GM23338 (cell line): ENCODE data around the gene TPD52L2. TPM values are rescaled to one million over a fixed set of nuclear protein-coding genes. Genes with fewer than 3 reads are reported as not detected.

Experiments
- ATAC-seq: fragments of 200-7000 bp; cut with Tn5 transposase; 3 replicates; pipeline ENCODE4 v1.9.1; 2020
- DNase-seq: peaks from one replicate; pipeline ENCODE4 v3.0.0-alpha.2; 2015; ENCODE audit warnings: low spot score
- H2AFZ ChIP-seq: fragments of 200-600 bp; sonication (generic); 2 replicates; pipeline ENCODE4 v1.8.0; 2016; ENCODE audit warnings: antibody characterized with exemption, mild to moderate bottlenecking, moderate library complexity
- H3F3A ChIP-seq: fragments of 200-600 bp; sonication (generic); replicated peaks from 2 replicates; pipeline ENCODE4 v1.8.0; 2017; ENCODE audit warnings: antibody characterized with exemption, mixed run types, low read depth
- H3K27ac ChIP-seq: fragments of 200-600 bp; sonication (generic); 2 replicates; pipeline ENCODE4 v1.6.1; 2016; ENCODE audit warnings: low read depth
- H3K27me3 ChIP-seq: fragments of 200-600 bp; sonication (generic); 2 replicates; pipeline ENCODE4 v1.8.0; 2016; ENCODE audit warnings: mild to moderate bottlenecking, mixed run types, moderate library complexity; ENCODE audit not compliant: insufficient read depth
- H3K36me3 ChIP-seq: fragments of 200-600 bp; sonication (generic); 2 replicates; pipeline ENCODE4 v1.8.0; 2016; ENCODE audit warnings: mild to moderate bottlenecking; ENCODE audit not compliant: insufficient read depth
- H3K4me1 ChIP-seq: fragments of 200-600 bp; sonication (generic); 2 replicates; pipeline ENCODE4 v1.8.0; 2016; ENCODE audit warnings: mild to moderate bottlenecking, moderate library complexity; ENCODE audit not compliant: insufficient read depth
- H3K4me2 ChIP-seq: fragments of 200-600 bp; sonication (generic); 2 replicates; pipeline ENCODE4 v1.7.1; 2017; ENCODE audit warnings: mixed run types
- H3K4me3 ChIP-seq: fragments of 200-600 bp; sonication (generic); 2 replicates; pipeline ENCODE4 v1.6.1; 2016; ENCODE audit warnings: mixed run types
- H3K79me2 ChIP-seq: fragments of 200-600 bp; sonication (generic); replicated peaks from 2 replicates; pipeline ENCODE4 v1.8.0; 2017; ENCODE audit warnings: mild to moderate bottlenecking; ENCODE audit not compliant: insufficient read depth
- H3K9me2 ChIP-seq: fragments of 200-600 bp; sonication (generic); 2 replicates; pipeline ENCODE4 v1.8.0; 2017; ENCODE audit not compliant: insufficient read depth
- H4K20me1 ChIP-seq: fragments of 200-600 bp; sonication (generic); replicated peaks from 2 replicates; pipeline ENCODE4 v1.8.0; 2017; ENCODE audit warnings: mild to moderate bottlenecking; ENCODE audit not compliant: insufficient read depth
- H3K27ac Mint-ChIP-seq: 2 replicates; pipeline ENCODE4 v1.8.0; 2020; ENCODE audit warnings: inconsistent platforms, mild to moderate bottlenecking, moderate library complexity, mixed read lengths
- H3K27me3 Mint-ChIP-seq: 3 replicates; pipeline ENCODE4 v1.8.0; 2022; ENCODE audit warnings: low read depth, mild to moderate bottlenecking, moderate library complexity, mixed read lengths, inconsistent platforms; ENCODE audit not compliant: insufficient read depth, poor library complexity
- H3K36me3 Mint-ChIP-seq: 3 replicates; pipeline ENCODE4 v1.8.0; 2021; ENCODE audit warnings: low read depth, mild to moderate bottlenecking, inconsistent platforms, moderate library complexity, mixed read lengths
- H3K4me1 Mint-ChIP-seq: 3 replicates; pipeline ENCODE4 v1.8.0; 2020; ENCODE audit warnings: mild to moderate bottlenecking, inconsistent platforms, mixed read lengths
- H3K4me3 Mint-ChIP-seq: 3 replicates; pipeline ENCODE4 v1.8.0; 2021; ENCODE audit warnings: moderate library complexity, mild to moderate bottlenecking, inconsistent platforms, mixed read lengths
- H3K9me3 Mint-ChIP-seq: 3 replicates; pipeline ENCODE4 v1.8.0; 2020; ENCODE audit warnings: moderate library complexity, mild to moderate bottlenecking, inconsistent platforms, mixed read lengths
- CREB1 ChIP-seq: fragments of 250-450 bp; sonication (Bioruptor Pico); IDR thresholded peaks from 2 replicates; pipeline ENCODE4 v1.5.0; 2020; ENCODE audit warnings: low read depth, mild to moderate bottlenecking, moderate library complexity
- CTCF ChIP-seq, 2 experiments: fragments of 200-600 bp in 1 of 2; sonication (generic) in 1 of 2; conservative IDR thresholded peaks; 2 replicates each; pipeline versions ENCODE4 v1.5.1 to v1.6.1; 2016 to 2017; ENCODE audit warnings: antibody characterized with exemption in 2 of 2, low read depth in 2 of 2, mild to moderate bottlenecking in 2 of 2, moderate library complexity in 1 of 2
- EZH2 ChIP-seq: fragments of 200-600 bp; sonication (generic); IDR thresholded peaks from one replicate; pipeline ENCODE4 v1.8.0; 2017; ENCODE audit warnings: antibody characterized with exemption, mild to moderate bottlenecking, low read depth; ENCODE audit not compliant: unreplicated experiment
- JUNB ChIP-seq: IDR thresholded peaks from one replicate; pipeline ENCODE4 v1.6.1; 2016; ENCODE audit warnings: antibody characterized with exemption; ENCODE audit not compliant: unreplicated experiment
- NANOG ChIP-seq: IDR thresholded peaks from 2 replicates; pipeline ENCODE4 v1.6.1; 2016; ENCODE audit warnings: antibody characterized with exemption, borderline replicate concordance
- POLR2AphosphoS5 ChIP-seq: IDR thresholded peaks from 2 replicates; pipeline ENCODE4 v1.6.1; 2016; ENCODE audit warnings: antibody characterized with exemption, low read depth
- STAT1 ChIP-seq: IDR thresholded peaks from one replicate; pipeline ENCODE4 v1.6.1; 2016; ENCODE audit warnings: antibody characterized with exemption; ENCODE audit not compliant: unreplicated experiment
- ZNF114 ChIP-seq: fragments of 250-450 bp; sonication (Bioruptor Pico); IDR thresholded peaks from 2 replicates; pipeline ENCODE4 v1.5.0; 2020; ENCODE audit warnings: mild to moderate bottlenecking, moderate library complexity
- ZNF331 ChIP-seq: fragments of 250-450 bp; sonication (Bioruptor Pico); IDR thresholded peaks from 2 replicates; pipeline ENCODE4 v1.5.0; 2020; ENCODE audit warnings: low read depth, mild to moderate bottlenecking, moderate library complexity
- polyA plus RNA-seq: library from polyadenylated mRNA; unstranded; fragments of >200 nt; fragmentation: Nextera tagmentation; extraction: Ambion mirVana; gene quantifications from 2 replicates; pipeline ENCODE4 v1.2.1, GENCODE V29; 2016
- total RNA-seq: library from RNA; depleted of rRNA; stranded (reverse); fragments of >200 nt; shearing (Covaris generic); gene quantifications from 2 replicates; pipeline ENCODE4 v1.2.3, GENCODE V29; 2014
- TF ChIP-seq, protein P1 (sequence below): IDR thresholded peaks from 2 replicates; pipeline ENCODE4 v1.6.1; 2016; ENCODE audit warnings: antibody characterized with exemption
- TF ChIP-seq, protein P2 (sequence below): fragments of 250-450 bp; sonication (Bioruptor Pico); IDR thresholded peaks from 2 replicates; pipeline ENCODE4 v1.5.0; 2020; ENCODE audit warnings: mild to moderate bottlenecking, moderate library complexity
- TF ChIP-seq, protein P3 (sequence below): IDR thresholded peaks from one replicate; pipeline ENCODE4 v1.6.1; 2018; ENCODE audit warnings: antibody characterized with exemption; ENCODE audit not compliant: unreplicated experiment

TPD52L2 gene
- total and polyA plus RNA-seq, 2 experiments from 2014 or later: 40.2 to 103 TPM

DNA sequence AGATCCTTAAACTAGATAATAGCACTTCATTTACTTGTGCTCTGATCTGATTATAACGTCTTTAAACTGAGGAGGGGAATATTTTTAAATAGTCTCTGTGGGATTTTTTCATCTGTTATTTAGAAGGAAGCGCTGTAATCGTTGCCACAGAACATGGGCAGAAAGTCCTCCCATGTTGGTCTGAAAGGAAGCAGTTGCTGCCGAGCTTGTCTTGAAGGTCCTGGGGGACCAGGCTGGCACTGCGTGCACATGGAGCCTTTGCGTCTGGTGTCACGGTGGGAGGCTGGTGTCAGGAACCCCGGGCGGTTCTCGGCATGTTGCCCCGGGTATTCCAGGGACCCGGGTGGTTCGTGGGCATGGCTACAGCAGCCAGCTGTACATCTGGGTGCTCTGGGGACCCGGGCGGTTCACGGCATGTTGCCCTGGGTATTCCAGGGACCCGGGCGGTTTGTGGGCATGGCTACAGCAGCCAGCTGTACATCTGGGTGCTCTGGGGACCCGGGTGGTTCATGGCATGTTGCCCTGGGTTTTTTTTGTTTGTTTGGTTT is 11.5 kb downstream of the TPD52L2 start (continued):
- TF ChIP-seq ZNF114 (CRISPR knock-in tag) (no peak), CREB1 (CRISPR knock-in tag) (no peak), STAT1 (no peak), JUNB (no peak)
- TF ChIP-seq, protein P1, sequence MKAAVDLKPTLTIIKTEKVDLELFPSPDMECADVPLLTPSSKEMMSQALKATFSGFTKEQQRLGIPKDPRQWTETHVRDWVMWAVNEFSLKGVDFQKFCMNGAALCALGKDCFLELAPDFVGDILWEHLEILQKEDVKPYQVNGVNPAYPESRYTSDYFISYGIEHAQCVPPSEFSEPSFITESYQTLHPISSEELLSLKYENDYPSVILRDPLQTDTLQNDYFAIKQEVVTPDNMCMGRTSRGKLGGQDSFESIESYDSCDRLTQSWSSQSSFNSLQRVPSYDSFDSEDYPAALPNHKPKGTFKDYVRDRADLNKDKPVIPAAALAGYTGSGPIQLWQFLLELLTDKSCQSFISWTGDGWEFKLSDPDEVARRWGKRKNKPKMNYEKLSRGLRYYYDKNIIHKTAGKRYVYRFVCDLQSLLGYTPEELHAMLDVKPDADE: no peak
- TF ChIP-seq, protein P2, sequence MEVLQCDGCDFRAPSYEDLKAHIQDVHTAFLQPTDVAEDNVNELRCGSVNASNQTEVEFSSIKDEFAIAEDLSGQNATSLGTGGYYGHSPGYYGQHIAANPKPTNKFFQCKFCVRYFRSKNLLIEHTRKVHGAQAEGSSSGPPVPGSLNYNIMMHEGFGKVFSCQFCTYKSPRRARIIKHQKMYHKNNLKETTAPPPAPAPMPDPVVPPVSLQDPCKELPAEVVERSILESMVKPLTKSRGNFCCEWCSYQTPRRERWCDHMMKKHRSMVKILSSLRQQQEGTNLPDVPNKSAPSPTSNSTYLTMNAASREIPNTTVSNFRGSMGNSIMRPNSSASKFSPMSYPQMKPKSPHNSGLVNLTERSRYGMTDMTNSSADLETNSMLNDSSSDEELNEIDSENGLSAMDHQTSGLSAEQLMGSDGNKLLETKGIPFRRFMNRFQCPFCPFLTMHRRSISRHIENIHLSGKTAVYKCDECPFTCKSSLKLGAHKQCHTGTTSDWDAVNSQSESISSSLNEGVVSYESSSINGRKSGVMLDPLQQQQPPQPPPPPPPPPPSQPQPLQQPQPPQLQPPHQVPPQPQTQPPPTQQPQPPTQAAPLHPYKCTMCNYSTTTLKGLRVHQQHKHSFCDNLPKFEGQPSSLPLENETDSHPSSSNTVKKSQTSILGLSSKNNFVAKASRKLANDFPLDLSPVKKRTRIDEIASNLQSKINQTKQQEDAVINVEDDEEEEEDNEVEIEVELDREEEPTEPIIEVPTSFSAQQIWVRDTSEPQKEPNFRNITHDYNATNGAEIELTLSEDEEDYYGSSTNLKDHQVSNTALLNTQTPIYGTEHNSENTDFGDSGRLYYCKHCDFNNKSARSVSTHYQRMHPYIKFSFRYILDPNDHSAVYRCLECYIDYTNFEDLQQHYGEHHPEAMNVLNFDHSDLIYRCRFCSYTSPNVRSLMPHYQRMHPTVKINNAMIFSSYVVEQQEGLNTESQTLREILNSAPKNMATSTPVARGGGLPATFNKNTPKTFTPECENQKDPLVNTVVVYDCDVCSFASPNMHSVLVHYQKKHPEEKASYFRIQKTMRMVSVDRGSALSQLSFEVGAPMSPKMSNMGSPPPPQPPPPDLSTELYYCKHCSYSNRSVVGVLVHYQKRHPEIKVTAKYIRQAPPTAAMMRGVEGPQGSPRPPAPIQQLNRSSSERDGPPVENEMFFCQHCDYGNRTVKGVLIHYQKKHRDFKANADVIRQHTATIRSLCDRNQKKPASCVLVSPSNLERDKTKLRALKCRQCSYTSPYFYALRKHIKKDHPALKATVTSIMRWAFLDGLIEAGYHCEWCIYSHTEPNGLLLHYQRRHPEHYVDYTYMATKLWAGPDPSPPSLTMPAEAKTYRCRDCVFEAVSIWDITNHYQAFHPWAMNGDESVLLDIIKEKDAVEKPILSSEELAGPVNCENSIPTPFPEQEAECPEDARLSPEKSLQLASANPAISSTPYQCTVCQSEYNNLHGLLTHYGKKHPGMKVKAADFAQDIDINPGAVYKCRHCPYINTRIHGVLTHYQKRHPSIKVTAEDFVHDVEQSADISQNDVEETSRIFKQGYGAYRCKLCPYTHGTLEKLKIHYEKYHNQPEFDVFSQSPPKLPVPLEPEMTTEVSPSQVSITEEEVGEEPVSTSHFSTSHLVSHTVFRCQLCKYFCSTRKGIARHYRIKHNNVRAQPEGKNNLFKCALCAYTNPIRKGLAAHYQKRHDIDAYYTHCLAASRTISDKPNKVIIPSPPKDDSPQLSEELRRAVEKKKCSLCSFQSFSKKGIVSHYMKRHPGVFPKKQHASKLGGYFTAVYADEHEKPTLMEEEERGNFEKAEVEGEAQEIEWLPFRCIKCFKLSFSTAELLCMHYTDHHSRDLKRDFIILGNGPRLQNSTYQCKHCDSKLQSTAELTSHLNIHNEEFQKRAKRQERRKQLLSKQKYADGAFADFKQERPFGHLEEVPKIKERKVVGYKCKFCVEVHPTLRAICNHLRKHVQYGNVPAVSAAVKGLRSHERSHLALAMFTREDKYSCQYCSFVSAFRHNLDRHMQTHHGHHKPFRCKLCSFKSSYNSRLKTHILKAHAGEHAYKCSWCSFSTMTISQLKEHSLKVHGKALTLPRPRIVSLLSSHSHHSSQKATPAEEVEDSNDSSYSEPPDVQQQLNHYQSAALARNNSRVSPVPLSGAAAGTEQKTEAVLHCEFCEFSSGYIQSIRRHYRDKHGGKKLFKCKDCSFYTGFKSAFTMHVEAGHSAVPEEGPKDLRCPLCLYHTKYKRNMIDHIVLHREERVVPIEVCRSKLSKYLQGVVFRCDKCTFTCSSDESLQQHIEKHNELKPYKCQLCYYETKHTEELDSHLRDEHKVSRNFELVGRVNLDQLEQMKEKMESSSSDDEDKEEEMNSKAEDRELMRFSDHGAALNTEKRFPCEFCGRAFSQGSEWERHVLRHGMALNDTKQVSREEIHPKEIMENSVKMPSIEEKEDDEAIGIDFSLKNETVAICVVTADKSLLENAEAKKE (CRISPR knock-in tag): no peak

GRCh38 chr20:63877755-63878470 is 12.8 kb downstream of the TPD52L2 start:
- no peak overlapping the region for H3K27ac Mint-ChIP-seq
- Histone ChIP-seq H3K36me3 (peaks cover 28% of the 10 kb centered on the region), H3K79me2 (peaks cover 27% of the 10 kb centered on the region)
- TF ChIP-seq, protein P3, sequence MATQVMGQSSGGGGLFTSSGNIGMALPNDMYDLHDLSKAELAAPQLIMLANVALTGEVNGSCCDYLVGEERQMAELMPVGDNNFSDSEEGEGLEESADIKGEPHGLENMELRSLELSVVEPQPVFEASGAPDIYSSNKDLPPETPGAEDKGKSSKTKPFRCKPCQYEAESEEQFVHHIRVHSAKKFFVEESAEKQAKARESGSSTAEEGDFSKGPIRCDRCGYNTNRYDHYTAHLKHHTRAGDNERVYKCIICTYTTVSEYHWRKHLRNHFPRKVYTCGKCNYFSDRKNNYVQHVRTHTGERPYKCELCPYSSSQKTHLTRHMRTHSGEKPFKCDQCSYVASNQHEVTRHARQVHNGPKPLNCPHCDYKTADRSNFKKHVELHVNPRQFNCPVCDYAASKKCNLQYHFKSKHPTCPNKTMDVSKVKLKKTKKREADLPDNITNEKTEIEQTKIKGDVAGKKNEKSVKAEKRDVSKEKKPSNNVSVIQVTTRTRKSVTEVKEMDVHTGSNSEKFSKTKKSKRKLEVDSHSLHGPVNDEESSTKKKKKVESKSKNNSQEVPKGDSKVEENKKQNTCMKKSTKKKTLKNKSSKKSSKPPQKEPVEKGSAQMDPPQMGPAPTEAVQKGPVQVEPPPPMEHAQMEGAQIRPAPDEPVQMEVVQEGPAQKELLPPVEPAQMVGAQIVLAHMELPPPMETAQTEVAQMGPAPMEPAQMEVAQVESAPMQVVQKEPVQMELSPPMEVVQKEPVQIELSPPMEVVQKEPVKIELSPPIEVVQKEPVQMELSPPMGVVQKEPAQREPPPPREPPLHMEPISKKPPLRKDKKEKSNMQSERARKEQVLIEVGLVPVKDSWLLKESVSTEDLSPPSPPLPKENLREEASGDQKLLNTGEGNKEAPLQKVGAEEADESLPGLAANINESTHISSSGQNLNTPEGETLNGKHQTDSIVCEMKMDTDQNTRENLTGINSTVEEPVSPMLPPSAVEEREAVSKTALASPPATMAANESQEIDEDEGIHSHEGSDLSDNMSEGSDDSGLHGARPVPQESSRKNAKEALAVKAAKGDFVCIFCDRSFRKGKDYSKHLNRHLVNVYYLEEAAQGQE: no peak
- TF ChIP-seq EZH2 (no peak), STAT1 (no peak), NANOG (no peak), CTCF (conservative IDR thresholded peaks at IDR 0.05; ENCODE audit: low read depth in 2 of 2) (no peak), JUNB (no peak), ZNF331 (no peak), POLR2AphosphoS5 (no peak)

More at GRCh38 chr20:63877755-63878470, 12.8 kb downstream of the TPD52L2 start:
- no peak overlapping the region for H3K27ac ChIP-seq
- peaks cover 9% of the 10 kb centered on the region; the same call in 1 of the 2 replicates for H3F3A ChIP-seq
- H2AFZ ChIP-seq: no peak overlapping the region
- no peak overlapping the region for H3K4me2 ChIP-seq
- H3K9me2 ChIP-seq: no peaks in the 10 kb centered on the region
- no peak overlapping the region for H3K4me3 ChIP-seq
- DNase-seq: no peak
- no peak for ATAC-seq
- Mint-ChIP-seq H3K27me3 (peaks cover 10% of the 10 kb centered on the region), H3K9me3 (no peaks in the 10 kb centered on the region), H3K4me3 (no peak overlapping the region), H3K36me3 (peaks cover 63% of the 10 kb centered on the region), H3K4me1 (no peaks in the 10 kb centered on the region)
- no peaks in the 10 kb centered on the region for H3K27me3 ChIP-seq
- peaks cover 22% of the 10 kb centered on the region for H4K20me1 ChIP-seq
- H3K4me1 ChIP-seq: no peaks in the 10 kb centered on the region
